Spleen (tissue), 11 donors: ENCODE measurements around the gene VPS18. TPM values are rescaled to one million over a fixed set of nuclear protein-coding genes. Genes with fewer than 3 reads are reported as not detected.

Experiments used
- DNase-seq: peaks from one replicate; pipeline ENCODE4 v3.0.0-alpha.2; 2020
- H3K27ac ChIP-seq, 8 donors: fragments of 200-600 bp; sonication (generic) in 7 of 8; 1 replicate in 4 of 8; 2 replicates in 4 of 8; pipeline versions ENCODE4 v1.5.0 to v1.8.0; 2016 to 2021; ENCODE audit warnings: inconsistent platforms in 4 of 8, mild to moderate bottlenecking in 4 of 8, moderate library complexity in 1 of 8
- H3K27me3 ChIP-seq, 7 donors: fragments of 200-600 bp; sonication (generic) in 6 of 7; replicated peaks in 1 of 7; 1 replicate in 4 of 7; 2 replicates in 3 of 7; pipeline versions ENCODE4 v1.5.0 to v1.8.0; 2016 to 2021; ENCODE audit warnings: inconsistent platforms in 3 of 7, mild to moderate bottlenecking in 1 of 7
- H3K36me3 ChIP-seq, 6 donors: fragments of 200-600 bp; sonication (generic) in 5 of 6; 1 replicate in 4 of 6; 2 replicates in 2 of 6; pipeline versions ENCODE4 v1.5.0 to v1.8.0; 2016 to 2021; ENCODE audit warnings: inconsistent platforms in 2 of 6
- H3K4me1 ChIP-seq, 6 donors: fragments of 200-600 bp; sonication (generic) in 5 of 6; 1 replicate in 3 of 6; 2 replicates in 3 of 6; pipeline versions ENCODE4 v1.5.0 to v1.8.0; 2016 to 2021; ENCODE audit warnings: inconsistent platforms in 3 of 6
- H3K4me3 ChIP-seq, 8 donors: fragments of 200-600 bp; sonication (generic) in 7 of 8; 1 replicate in 4 of 8; 2 replicates in 4 of 8; pipeline versions ENCODE4 v1.5.0 to v1.8.0; 2016 to 2021; ENCODE audit warnings: inconsistent platforms in 4 of 8, mild to moderate bottlenecking in 4 of 8, moderate library complexity in 2 of 8
- H3K9me3 ChIP-seq, 8 donors: fragments of 200-600 bp; sonication (generic) in 7 of 8; 1 replicate in 4 of 8; 2 replicates in 4 of 8; pipeline versions ENCODE4 v1.5.0 to v1.8.0; 2016 to 2021; ENCODE audit warnings: inconsistent platforms in 4 of 8
- CTCF ChIP-seq, 11 experiments: fragments of 200-600 bp in 7 of 11; fragments of 450-650 bp in 4 of 11; sonication (generic) in 4 of 11; IDR thresholded peaks in 8 of 11; conservative IDR thresholded peaks in 3 of 11; 1 replicate in 7 of 11; 2 replicates in 4 of 11; pipeline versions ENCODE4 v1.4.0 to v1.8.0; 2016 to 2021; ENCODE audit warnings: antibody characterized with exemption in 11 of 11, inconsistent platforms in 4 of 11, mild to moderate bottlenecking in 1 of 11
- POLR2A ChIP-seq, 3 donors: fragments of 450-650 bp; IDR thresholded peaks; one replicate each; pipeline ENCODE4 v1.5.1; 2017; ENCODE audit warnings: antibody characterized with exemption in 3 of 3, mild to moderate bottlenecking in 1 of 3
- POLR2AphosphoS5 ChIP-seq, 3 donors: sonication (generic); formaldehyde crosslinking; IDR thresholded peaks; one replicate each; pipeline ENCODE4 v1.5.1; 2017; ENCODE audit warnings: antibody characterized with exemption in 3 of 3
- WGBS, 5 donors: extraction: QIAGEN DNeasy Blood & Tissue Kit in 3 of 5; methylation state at CpG; one replicate each; pipeline versions ENCODE4 v1.1.5 to v1.1.7; 2013 to 2018; 5-methylcytosine and 5-hydroxymethylcytosine counted together
- intact Hi-C: fragments of 100-400 bp; cut with DNase I; formaldehyde crosslinking; loops from one replicate; pipeline ENCODE4 v1.15.0; 2023; ENCODE audit warnings: low total_unique reads
- polyA plus RNA-seq, 3 donors: library from polyadenylated mRNA; stranded (reverse); fragments of 200-250 nt; gene quantifications; one replicate each; pipeline ENCODE4 v1.2.1, GENCODE V29; 2013
- total RNA-seq, 7 donors: library from RNA; depleted of rRNA in 3 of 7; stranded (reverse); fragments of >200 nt in 3 of 7; fragmentation: NEBNext Ultra II Directional in 4 of 7; extraction: Animal tissue kit (Norgen Biotek cat#: 25700) in 4 of 7; gene quantifications; one replicate each; pipeline versions ENCODE4 v1.1.0 to v1.2.1, GENCODE V29; 2016 to 2021
- donor health status: healthy with polysubstance abuse.
- donor health status: DM: no; HTN: no; CAD: no; lungs with moderate emphysema.
- donor health status: DM: no; HTN: no; CAD: no.
- donor health status: Bipolar disorder and iron deficiency.
- donor health status: healthy.
- donor health status: DM: no; HTN: no; CAD: no.
- donor health status: DM: yes; HTN: yes; CAD: no.

VPS18 gene
- total and polyA plus RNA-seq, 10 donors = 7.2 to 29.1 (median 22.3) TPM

- H3K27me3 ChIP-seq = peaks cover 0 to 78% (median 61%) of the 10 kb centered on the region in 7 donors
Observed at GRCh38 chr15:40929660-40930429, 35.6 kb downstream of the VPS18 start.

DNA sequence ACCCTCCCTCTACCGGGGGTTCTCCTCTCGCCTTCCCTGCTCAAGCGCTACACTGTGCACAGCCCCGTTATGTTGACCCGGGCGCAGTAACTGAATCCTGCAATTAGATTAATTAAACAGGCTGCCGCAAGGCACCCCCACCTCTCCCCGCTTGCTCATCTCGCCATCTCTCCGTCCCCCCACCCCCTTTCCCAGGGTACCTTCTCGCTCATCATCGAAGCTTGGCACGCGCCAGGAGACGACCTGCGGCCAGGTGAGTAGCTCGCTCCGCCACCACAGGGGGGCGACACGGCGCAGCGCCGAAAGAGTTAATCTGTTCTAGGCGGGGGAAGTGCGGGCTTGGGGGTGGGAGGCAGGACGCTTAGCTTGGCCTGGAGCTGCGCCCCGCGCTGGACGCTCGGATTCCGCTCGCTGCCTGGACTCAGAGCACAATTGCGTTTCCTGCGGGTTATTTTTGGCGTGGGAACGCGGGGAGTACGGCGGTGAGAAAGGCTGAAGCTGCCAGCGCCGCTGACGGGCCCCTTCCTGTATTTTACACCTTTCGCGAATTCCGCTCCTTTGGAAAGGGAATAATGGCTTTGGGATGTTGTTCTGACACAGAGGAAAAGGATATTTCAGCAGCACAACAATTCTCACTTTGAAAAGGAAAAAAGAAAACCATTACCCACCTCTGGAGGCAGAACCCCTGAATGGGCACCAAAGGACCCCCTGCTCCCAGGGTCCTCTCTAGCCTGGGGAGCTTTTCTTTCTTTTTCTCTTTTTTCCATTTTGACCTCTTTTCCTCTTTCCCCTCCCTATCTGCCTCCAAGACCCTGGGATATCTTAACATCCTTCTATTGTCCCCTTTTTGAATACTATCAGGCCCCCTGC is 36.4 kb downstream of the VPS18 start:
- 1 to 3% (median 2%) methylated on average over 32 to 46 of the region's 46 CpGs for WGBS, 5 donors
- intact Hi-C loops = no loop called here
- Histone ChIP-seq H3K9me3 (no peaks in the 10 kb centered on the region), H3K27ac (peak overlapping the region in 5 of 8 donors; percentile 44 to 74 (median 61)), H3K4me3 (peak overlapping the region; percentile 47 to 87 (median 58)), H3K4me1 (peaks cover 56 to 100% (median 84%) of the 10 kb centered on the region in 6 donors), H3K36me3 (peaks cover 0 to 13% (median 0%) of the 10 kb centered on the region in 6 donors), H3K27me3 (peaks cover 0 to 70% (median 56%) of the 10 kb centered on the region in 7 donors)
- DNase-seq = peak; percentile 77
- peak in 9 of 11 experiments; percentile 18 to 55 (median 44) for TF ChIP-seq CTCF (IDR thresholded peaks at IDR 0.05 in 8 of 11, conservative IDR thresholded peaks at IDR 0.05 in 3 of 11)
- peak; percentile 62 to 71 (median 67) for TF ChIP-seq POLR2AphosphoS5 (IDR thresholded peaks at IDR 0.05)
- TF ChIP-seq POLR2A (IDR thresholded peaks at IDR 0.05) = no peak

More at GRCh38 chr15:40929660-40930429, 35.6 kb downstream of the VPS18 start:
- no peak for TF ChIP-seq CTCF (IDR thresholded peaks at IDR 0.05 in 8 of 11, conservative IDR thresholded peaks at IDR 0.05 in 3 of 11)
- no peak for TF ChIP-seq POLR2AphosphoS5 (IDR thresholded peaks at IDR 0.05)
- no peak for TF ChIP-seq POLR2A (IDR thresholded peaks at IDR 0.05)
- intact Hi-C loops = no loop called here
- Histone ChIP-seq H3K4me1 (peaks cover 58 to 96% (median 85%) of the 10 kb centered on the region in 6 donors), H3K4me3 (peak overlapping the region; percentile 47 to 87 (median 58)), H3K9me3 (no peaks in the 10 kb centered on the region), H3K27ac (peak overlapping the region in 6 of 8 donors; percentile 27 to 74 (median 58)), H3K36me3 (peaks cover 0 to 5% (median 0%) of the 10 kb centered on the region in 6 donors)
- DNase-seq = peak; percentile 82
- 2% methylated on average over 43 to 56 of the region's 56 CpGs for whole genome bisulfite sequencing, 5 donors

DNA sequence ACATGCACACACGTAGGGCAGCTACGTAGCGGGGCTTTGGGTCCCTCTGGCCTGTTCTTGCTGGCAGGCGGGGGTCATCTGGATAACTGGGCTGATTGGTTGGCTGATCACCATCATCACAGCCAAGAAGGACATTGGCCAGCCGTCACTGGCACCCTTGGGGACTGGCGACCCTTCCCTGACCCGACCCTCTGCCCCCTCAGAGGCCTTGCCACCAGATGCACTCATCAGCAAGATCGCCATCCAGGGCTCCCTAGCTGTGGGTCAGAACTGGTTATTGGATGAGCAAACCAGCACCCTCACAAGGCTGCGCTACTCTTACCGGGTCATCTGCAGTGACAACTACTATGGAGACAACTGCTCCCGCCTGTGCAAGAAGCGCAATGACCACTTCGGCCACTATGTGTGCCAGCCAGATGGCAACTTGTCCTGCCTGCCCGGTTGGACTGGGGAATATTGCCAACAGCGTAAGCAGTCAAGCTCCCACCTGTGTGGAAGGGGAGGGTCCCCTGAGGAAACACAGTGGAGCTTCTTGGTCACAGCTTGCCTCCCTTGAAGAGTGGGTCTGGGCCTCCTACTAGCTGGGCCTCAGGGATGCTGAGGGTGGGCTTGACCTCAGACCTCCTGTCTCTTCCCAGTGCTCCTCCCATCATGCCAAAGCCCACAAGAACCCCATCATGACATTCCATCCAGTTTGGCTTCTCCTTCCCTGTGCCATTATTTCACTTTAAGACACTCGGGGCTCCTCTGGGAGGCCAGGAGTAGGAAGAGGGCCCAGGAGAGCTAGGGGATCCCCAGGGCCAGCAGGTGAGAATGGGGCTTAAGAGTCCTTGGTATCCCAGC is 37.3 kb downstream of the VPS18 start:
- 67 to 88% (median 80%) methylated on average over 11 to 16 of the region's 16 CpGs for WGBS, 5 donors
- peaks cover 0 to 61% (median 47%) of the 10 kb centered on the region in 7 donors for H3K27me3 ChIP-seq
- H3K4me3 ChIP-seq = peak overlapping the region; percentile 47 to 87 (median 58)
- peak; percentile 62 for DNase-seq
- peaks cover 47 to 97% (median 77%) of the 10 kb centered on the region in 6 donors for H3K4me1 ChIP-seq
- H3K9me3 ChIP-seq = no peaks in the 10 kb centered on the region
- peaks cover 0 to 22% (median 2%) of the 10 kb centered on the region in 6 donors for H3K36me3 ChIP-seq
- H3K27ac ChIP-seq = peak overlapping the region in 5 of 8 donors; percentile 44 to 74 (median 61)
- TF ChIP-seq POLR2AphosphoS5 (IDR thresholded peaks at IDR 0.05) (no peak), POLR2A (IDR thresholded peaks at IDR 0.05) (no peak), CTCF (IDR thresholded peaks at IDR 0.05 in 8 of 11, conservative IDR thresholded peaks at IDR 0.05 in 3 of 11) (no peak)
- intact Hi-C loops = no loop called here
